HEK293 (cell line): ENCODE data around the gene CYB561D2.

Source experiments
- FEZF1 ChIP-seq: fragments of 450-650 bp; formaldehyde crosslinking; IDR thresholded peaks from 2 replicates; pipeline ENCODE4 v1.5.1; 2016; ENCODE audit warnings: missing biosample characterization, missing genetic modification characterization
- SETDB1 ChIP-seq: IDR thresholded peaks from one replicate; pipeline ENCODE4 v1.6.1; 2017; ENCODE audit warnings: mild to moderate bottlenecking, low read length, moderate library complexity, mixed read lengths; ENCODE audit not compliant: insufficient read length
- YY1 ChIP-seq: fragments of 450-650 bp; formaldehyde crosslinking; IDR thresholded peaks from 2 replicates; pipeline ENCODE4 v1.5.1; 2018; ENCODE audit warnings: missing biosample characterization, missing genetic modification characterization
- ZFP37 ChIP-seq: fragments of 450-650 bp; formaldehyde crosslinking; IDR thresholded peaks from 2 replicates; pipeline ENCODE4 v1.5.1; 2016; ENCODE audit warnings: missing biosample characterization, missing genetic modification characterization
- ZFP69B ChIP-seq: fragments of 450-650 bp; formaldehyde crosslinking; IDR thresholded peaks from 2 replicates; pipeline ENCODE4 v1.5.1; 2016; ENCODE audit warnings: missing biosample characterization, missing genetic modification characterization
- ZNF404 ChIP-seq: fragments of 450-650 bp; formaldehyde crosslinking; IDR thresholded peaks from 2 replicates; pipeline ENCODE4 v1.5.1; 2017; ENCODE audit warnings: missing biosample characterization, missing genetic modification characterization
- ZNF529 ChIP-seq: fragments of 450-650 bp; formaldehyde crosslinking; IDR thresholded peaks from 2 replicates; pipeline ENCODE4 v1.5.1; 2017; ENCODE audit warnings: missing genetic modification characterization, missing biosample characterization; ENCODE audit not compliant: insufficient replicate concordance
- TF ChIP-seq, protein P1 (sequence below): fragments of 450-650 bp; formaldehyde crosslinking; IDR thresholded peaks from 2 replicates; pipeline ENCODE4 v1.5.1; 2016; ENCODE audit warnings: missing biosample characterization, missing genetic modification characterization
- TF ChIP-seq, protein P2 (sequence below): fragments of 450-650 bp; formaldehyde crosslinking; IDR thresholded peaks from 2 replicates; pipeline ENCODE4 v1.5.1; 2016; ENCODE audit warnings: missing biosample characterization, missing genetic modification characterization
- TF ChIP-seq, protein P3 (sequence below): sonication (generic); formaldehyde crosslinking; IDR thresholded peaks from 2 replicates; pipeline ENCODE4 v1.8.1; 2022; ENCODE audit warnings: mild to moderate bottlenecking, moderate library complexity, missing genetic modification reagents
- TF ChIP-seq, protein P4 (sequence below): fragments of 450-650 bp; formaldehyde crosslinking; IDR thresholded peaks from 2 replicates; pipeline ENCODE4 v1.5.1; 2016; ENCODE audit warnings: missing biosample characterization, missing genetic modification characterization
- TF ChIP-seq, protein P5 (sequence below): fragments of 450-650 bp; formaldehyde crosslinking; optimal IDR thresholded peaks from 2 replicates; pipeline ENCODE3; 2016; ENCODE audit warnings: missing biosample characterization, mild to moderate bottlenecking, missing genetic modification characterization

DNA sequence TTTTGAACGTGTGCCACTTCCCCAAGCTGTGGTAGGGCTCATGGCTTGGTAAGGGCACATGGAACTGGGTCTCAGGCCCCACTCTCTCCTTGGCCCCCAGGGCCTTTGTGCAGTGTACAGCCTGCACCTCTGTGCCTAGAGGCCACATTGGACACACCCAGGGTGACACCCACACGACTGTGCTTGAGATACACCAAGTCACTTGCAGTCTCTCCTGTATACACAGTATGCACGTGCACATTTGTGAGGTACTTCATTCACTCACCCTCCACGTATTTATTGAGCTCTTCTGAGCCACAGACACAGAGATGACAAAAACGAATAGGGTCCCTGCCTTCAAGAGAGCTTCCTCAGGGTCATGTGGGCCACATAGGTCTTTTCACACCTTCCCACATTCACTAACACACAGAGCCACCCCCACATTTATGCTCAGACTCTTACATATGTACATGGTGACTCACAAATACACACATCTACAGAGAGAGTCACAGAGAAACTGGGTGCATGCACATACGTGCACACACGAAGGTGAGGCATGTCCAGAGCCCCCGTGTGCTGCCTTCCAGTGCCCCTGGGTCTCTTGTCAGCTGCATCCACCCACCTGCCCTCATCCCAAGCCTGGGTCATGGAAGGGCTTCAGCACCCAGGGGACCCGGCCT, 18.5 kb downstream of the CYB561D2 start:
- TF ChIP-seq, protein P1, sequence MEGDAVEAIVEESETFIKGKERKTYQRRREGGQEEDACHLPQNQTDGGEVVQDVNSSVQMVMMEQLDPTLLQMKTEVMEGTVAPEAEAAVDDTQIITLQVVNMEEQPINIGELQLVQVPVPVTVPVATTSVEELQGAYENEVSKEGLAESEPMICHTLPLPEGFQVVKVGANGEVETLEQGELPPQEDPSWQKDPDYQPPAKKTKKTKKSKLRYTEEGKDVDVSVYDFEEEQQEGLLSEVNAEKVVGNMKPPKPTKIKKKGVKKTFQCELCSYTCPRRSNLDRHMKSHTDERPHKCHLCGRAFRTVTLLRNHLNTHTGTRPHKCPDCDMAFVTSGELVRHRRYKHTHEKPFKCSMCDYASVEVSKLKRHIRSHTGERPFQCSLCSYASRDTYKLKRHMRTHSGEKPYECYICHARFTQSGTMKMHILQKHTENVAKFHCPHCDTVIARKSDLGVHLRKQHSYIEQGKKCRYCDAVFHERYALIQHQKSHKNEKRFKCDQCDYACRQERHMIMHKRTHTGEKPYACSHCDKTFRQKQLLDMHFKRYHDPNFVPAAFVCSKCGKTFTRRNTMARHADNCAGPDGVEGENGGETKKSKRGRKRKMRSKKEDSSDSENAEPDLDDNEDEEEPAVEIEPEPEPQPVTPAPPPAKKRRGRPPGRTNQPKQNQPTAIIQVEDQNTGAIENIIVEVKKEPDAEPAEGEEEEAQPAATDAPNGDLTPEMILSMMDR (tag by site-specific recombination), result no peak
- TF ChIP-seq FEZF1 (tag by site-specific recombination) (no peak), ZFP37 (tag by site-specific recombination) (no peak), ZFP69B (tag by site-specific recombination) (no peak), ZNF404 (no peak), SETDB1 (no peak), YY1 (tag by site-specific recombination) (no peak), ZNF529 (no peak)
- TF ChIP-seq, protein P2, sequence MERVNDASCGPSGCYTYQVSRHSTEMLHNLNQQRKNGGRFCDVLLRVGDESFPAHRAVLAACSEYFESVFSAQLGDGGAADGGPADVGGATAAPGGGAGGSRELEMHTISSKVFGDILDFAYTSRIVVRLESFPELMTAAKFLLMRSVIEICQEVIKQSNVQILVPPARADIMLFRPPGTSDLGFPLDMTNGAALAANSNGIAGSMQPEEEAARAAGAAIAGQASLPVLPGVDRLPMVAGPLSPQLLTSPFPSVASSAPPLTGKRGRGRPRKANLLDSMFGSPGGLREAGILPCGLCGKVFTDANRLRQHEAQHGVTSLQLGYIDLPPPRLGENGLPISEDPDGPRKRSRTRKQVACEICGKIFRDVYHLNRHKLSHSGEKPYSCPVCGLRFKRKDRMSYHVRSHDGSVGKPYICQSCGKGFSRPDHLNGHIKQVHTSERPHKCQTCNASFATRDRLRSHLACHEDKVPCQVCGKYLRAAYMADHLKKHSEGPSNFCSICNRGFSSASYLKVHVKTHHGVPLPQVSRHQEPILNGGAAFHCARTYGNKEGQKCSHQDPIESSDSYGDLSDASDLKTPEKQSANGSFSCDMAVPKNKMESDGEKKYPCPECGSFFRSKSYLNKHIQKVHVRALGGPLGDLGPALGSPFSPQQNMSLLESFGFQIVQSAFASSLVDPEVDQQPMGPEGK (tag by site-specific recombination), result no peak
- TF ChIP-seq, protein P3, sequence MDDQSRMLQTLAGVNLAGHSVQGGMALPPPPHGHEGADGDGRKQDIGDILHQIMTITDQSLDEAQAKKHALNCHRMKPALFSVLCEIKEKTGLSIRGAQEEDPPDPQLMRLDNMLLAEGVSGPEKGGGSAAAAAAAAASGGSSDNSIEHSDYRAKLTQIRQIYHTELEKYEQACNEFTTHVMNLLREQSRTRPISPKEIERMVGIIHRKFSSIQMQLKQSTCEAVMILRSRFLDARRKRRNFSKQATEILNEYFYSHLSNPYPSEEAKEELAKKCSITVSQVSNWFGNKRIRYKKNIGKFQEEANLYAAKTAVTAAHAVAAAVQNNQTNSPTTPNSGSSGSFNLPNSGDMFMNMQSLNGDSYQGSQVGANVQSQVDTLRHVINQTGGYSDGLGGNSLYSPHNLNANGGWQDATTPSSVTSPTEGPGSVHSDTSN, result no peak
- TF ChIP-seq, protein P4, sequence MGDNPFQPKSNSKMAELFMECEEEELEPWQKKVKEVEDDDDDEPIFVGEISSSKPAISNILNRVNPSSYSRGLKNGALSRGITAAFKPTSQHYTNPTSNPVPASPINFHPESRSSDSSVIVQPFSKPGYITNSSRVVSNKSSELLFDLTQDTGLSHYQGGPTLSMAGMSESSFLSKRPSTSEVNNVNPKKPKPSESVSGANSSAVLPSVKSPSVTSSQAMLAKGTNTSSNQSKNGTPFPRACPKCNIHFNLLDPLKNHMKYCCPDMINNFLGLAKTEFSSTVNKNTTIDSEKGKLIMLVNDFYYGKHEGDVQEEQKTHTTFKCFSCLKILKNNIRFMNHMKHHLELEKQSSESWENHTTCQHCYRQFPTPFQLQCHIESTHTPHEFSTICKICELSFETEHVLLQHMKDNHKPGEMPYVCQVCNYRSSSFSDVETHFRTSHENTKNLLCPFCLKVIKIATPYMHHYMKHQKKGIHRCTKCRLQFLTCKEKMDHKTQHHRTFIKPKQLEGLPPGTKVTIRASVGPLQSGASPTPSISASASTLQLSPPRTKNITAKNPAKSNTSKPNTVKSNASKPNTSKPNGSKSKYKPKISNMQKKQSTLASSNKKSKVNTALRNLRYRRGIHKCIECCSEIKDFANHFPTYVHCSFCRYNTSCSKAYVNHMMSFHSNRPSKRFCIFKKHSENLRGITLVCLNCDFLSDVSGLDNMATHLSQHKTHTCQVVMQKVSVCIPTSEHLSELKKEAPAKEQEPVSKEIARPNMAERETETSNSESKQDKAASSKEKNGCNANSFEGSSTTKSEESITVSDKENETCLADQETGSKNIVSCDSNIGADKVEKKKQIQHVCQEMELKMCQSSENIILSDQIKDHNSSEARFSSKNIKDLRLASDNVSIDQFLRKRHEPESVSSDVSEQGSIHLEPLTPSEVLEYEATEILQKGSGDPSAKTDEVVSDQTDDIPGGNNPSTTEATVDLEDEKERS (tag by site-specific recombination), result no peak
- TF ChIP-seq, protein P5, sequence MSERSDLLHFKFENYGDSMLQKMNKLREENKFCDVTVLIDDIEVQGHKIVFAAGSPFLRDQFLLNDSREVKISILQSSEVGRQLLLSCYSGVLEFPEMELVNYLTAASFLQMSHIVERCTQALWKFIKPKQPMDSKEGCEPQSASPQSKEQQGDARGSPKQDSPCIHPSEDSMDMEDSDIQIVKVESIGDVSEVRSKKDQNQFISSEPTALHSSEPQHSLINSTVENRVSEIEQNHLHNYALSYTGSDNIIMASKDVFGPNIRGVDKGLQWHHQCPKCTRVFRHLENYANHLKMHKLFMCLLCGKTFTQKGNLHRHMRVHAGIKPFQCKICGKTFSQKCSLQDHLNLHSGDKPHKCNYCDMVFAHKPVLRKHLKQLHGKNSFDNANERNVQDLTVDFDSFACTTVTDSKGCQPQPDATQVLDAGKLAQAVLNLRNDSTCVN (tag by site-specific recombination), result no peak
